Cerebellar nuclear complex (tissue), 1 donor: ENCODE results near the gene COLEC11.

Source experiments
- DNase-seq, 2 experiments: peaks; one replicate each; lab custom pipeline; 2025; lab: John Stamatoyannopoulos, UW

COLEC11 gene

DNA sequence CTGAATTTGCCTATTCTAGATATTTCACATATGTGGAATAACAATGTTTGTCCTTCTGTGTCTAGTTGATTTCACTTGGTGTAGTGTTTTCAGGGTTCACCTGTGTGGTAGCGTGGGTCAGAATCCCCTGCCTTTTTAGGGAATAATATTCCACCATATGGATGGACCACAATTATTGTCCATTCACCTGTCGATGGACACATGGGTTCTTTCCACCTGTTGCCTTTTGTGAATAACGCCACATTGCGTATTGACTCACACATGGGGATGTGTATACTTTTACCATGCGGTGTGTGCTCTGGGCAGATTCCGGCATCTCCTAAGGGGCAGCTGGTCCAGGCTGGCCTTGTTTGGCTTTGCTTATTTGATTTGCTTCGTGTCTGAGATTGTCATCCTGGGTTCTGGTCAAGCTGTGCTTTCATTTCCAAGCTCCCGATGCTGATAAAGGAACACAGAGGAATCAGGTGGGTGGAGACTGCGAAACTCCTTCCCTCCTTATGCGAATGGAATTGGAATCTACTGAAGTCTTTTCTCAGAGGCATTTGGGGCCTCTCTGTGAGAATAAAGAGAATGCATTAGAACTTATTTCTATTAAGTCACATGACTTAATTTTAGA lies 44.2 kb downstream of the COLEC11 start:
- no peak for DNase-seq

DNA sequence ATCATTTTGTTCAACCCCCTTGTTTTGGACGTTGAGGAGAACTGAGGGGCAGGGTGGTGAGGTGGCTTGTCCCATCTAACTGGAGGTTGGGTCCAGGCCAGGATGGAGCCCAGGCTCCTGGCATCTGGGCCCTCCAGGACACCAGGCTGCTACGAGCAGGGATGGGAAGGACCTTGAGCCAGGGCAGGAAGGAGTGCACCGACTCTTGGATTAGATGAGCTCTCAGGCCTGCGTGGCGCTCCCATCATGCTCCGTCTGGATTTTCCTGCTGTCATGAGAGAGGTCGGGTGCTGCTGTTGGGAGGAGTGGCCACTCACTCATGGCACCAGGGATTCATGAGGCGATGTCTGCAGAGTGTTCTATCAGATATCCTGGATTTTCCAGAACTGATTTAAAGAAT lies 44.7 kb downstream of the COLEC11 start:
- no peak for DNase-seq

DNA sequence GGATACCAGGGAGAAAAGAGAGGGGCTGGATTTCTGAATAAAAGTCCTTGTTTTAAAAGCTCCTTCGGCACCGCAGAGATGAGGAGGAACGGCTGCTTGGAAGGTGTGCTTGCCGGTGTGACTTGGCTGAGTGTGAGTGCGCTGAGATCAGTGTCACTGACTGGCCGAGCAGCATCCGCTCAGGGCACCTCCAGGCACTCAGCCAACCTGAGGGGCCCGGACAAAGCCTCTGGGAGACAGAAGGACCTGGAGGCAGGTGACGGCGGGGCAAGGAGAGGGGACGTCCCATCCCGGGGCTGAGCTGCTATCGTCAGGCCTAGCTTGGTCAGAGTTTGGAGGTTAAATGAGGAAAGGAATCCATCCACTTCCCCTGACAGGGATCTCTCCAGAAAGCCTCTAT lies 46.3 kb downstream of the COLEC11 start:
- DNase-seq: no peak

DNA sequence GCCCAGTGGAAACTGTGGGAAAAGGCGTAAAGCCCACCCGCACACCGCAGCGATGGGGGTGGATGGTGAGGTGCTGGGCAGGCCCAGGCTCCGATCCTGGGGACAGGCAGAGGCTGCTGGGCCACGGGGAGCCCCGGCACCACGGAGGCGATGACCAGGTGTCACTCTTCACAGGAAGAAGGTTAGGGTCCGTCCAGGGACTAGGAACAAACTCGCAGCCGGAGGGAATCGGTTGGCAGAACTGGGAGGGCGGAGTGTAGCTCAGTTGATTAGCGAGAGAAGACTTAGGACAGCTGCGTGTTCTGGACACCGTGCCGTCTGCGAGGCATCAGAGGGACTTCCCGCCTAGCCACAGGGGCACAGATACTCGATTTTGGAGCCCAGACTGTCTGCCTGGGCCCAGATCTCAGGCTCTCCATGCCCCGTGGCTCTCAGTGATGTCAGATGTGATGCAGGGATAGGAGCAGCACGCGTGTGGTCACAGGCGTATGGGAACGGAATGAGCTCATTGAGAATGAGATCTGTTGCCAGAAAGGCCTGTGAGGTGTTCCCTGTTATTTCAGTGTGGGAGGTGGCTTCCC lies 47.0 kb downstream of the COLEC11 start:
- DNase-seq: no peak

DNA sequence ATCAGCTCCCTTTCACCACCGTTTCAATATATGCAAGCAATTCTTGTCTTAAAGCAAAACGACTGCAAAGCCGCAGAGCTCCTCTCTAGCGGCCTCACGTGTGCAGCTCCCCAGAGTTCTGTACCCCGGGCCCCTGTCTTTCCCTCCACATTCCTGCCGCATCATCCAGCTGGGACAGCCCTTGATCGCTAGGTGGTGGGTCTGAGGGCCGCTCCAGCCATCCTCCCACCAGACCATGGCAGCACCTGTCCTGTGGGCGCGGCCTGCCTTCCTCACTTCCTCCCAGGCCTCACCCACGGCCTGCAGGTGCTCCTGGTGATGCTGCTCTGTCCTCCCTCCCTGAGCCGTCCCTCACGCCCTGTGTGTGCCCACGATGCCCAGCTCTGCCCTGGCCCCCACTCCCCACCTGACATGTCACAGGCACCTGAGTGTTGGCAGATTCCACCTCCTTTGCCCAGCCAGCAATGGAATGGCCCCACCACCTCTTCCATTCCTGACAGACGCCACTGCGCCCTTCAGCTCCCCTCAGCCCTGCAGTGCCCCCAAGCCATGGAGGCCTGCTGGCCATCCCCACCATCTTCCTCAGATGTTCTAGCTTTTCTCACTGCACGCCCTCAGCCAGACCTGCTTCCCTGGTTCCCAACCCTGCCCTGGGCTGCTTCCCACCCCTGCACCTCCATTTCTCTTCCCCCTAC lies 47.8 kb downstream of the COLEC11 start:
- DNase-seq: no peak

- no peak for DNase-seq
Measured at GRCh38 chr2:3643371-3644245, 48.7 kb downstream of the COLEC11 start.

DNA sequence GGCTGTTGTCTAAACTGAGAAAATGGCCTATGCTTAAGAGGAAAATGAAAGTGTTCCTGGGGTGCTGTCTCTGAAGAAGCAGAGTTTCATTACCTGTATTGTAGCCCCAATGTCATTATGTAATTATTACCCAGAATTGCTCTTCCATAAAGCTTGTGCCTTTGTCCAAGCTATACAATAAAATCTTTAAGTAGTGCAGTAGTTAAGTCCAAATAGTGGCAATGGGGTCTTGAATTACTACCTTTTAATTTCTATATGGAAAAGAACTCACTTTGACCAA lies 49.3 kb downstream of the COLEC11 start:
- DNase-seq: no peak

DNA sequence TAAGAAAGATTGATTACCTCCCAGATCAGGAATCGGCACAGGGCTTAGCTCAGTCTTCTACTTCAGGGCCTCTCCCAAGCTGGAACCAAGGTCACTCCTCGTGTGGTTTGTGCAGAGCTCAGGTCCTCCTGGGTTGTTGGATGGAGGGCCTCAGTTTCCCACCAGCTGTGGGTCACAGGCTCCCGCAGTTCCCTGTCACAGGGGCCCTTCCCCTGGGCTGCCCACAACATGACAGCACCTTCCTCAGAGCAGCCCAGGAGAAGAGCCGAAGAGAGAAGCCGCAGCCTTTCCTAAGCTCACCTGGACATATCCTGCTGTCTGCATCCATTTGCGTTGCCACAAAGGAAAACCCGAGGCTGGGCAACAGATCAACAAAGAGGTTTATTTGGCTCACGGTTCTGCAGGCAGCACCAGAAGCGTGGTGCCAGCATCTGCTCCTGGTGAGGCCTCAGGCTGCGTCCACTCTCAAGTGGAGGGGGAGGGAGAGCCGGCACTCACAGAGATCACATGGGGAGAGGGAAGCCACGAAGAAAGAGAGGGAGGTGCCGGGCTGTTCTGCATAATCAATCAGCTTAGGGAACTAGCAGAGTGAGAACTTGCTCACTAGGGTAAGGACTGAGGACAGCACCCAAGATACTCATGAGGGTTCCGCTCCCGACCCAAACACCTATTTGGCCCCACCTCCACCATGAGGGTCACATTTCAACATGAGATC lies 50.1 kb downstream of the COLEC11 start:
- no peak for DNase-seq

DNA sequence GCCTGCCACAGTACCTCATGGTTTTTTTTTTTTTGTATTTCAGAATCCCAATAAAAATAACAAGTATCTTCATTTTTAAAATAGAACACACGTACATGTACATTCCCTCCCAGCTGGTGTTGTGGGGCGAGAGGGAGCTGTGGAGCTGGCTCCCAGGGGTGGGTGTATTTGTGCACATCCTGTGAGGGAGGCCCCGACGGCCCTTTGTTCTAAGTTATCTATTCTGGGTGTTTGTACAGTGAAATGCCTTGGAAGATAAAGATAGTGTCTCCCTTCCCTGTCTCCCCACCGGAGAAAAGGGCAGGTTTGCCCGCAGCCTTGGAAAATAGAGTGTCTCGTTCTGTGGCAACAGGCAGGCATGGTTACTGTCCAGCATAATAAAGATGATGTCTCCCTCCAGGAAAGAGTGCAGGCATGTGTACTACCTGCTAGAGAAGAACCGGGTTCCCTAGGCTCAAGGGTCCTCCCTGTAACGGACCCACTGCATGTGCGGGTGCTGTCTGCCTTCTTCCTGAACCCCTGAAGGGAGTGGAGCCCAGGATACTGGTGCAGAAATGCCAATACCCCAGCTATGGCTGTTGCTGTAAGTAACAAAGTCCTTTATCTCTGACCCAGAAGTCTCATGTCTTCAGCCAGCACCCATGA lies 51.0 kb downstream of the COLEC11 start:
- DNase-seq: no peak

GRCh38 chr2:3646446-3646845 lies 51.5 kb downstream of the COLEC11 start:
- DNase-seq: no peak

- no peak for DNase-seq
Measured at GRCh38 chr2:3647246-3647645, 52.3 kb downstream of the COLEC11 start.

GRCh38 chr2:3647831-3648651 lies 53.1 kb downstream of the COLEC11 start:
- no peak for DNase-seq

- no peak for DNase-seq
Measured at GRCh38 chr2:3648652-3649177, 53.8 kb downstream of the COLEC11 start.

GRCh38 chr2:3649581-3649980 lies 54.7 kb downstream of the COLEC11 start:
- no peak for DNase-seq

DNA sequence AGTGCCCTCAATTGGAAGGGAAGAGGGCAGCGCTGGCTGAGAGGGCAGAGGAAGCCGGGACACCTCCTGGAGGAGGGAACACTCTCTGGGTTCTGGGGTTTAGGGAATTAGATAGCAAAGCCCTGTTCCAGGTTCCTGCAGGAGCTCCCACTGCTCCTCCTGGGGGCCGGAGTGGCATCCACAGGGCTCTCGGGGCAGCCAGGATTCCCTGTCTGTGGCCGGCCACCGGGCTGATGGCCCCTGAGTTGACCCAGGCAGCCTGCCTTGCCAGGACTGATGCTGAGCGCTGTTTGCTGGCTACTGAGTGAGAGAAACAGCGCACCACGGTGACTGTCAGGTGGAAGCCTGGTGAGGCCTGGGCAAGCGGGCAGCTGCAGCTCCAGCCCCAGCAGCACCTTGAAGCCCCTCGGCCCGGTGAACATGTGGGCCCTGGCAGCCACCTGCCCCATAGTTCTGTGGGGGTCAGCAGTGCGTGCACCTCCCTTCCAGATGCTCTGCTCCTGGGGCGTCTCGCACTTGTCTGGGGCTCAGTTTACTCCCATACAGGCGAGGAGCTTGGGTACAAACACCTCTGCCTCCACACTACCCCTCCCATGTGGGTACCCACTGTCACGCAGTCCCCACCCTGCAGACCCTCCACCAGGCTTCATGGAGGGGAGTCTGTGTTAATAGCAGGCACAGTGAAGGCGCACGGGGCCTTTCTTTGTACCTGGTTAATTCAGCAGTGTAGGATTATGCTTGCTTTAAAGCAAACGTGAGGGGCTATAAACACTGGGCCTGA lies 55.4 kb downstream of the COLEC11 start:
- DNase-seq: no peak

DNA sequence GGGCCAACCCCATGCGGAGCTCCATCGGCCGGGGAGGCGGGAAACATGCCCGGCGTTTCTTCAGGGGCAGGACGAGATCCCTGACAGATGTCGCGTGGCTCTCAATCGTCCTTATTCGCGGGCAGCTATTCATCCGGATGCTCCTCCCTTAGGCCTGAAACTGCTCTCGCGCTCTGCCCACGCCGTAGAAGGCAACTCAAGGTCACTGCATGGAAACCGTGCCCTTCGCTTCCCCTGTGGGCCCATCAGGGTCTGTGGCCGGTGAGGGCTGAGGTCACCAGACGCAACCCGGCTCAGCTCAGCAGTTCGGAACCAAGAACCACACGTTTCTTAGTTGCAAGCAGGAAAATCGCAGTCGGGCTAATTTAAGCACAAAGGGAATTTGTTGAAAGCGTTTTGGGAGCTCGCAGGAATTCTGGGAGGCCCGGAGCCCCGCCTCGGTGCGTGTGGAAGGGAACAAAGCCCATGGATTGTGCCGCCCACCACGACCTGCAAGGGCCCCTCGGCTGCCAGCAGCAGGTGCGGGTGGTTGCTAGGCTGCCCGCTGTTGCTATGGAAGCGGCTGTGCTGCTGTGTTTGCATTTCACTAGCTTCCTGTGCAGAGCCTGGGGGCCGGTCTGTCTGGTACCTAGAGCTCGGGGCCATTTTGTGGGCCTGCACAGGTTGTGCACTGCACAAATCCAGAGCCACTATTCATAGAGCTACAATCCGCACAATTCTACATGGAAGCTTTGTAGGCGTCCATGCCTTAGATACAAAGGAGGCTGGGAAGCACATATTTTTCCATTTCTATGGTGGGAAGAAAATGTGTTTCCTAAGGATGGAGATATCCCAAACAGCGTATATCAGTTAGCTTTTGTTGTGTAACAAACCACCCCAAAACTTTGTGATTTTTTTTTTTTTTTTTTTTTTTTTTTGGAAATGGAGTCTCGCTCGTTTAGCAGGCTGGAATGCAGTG lies 57.1 kb downstream of the COLEC11 start:
- DNase-seq: peak in 1 of 2 experiments; percentile 18

GRCh38 chr2:3652896-3653625 lies 58.1 kb downstream of the COLEC11 start:
- DNase-seq: no peak

GRCh38 chr2:3654011-3654410 lies 59.1 kb downstream of the COLEC11 start:
- no peak for DNase-seq
